Brain pericyte (primary cell): ENCODE data around the gene DIDO1.

Experiments
- DNase-seq: peaks from one replicate; pipeline ENCODE4 v3.0.0-alpha.2; 2012; ENCODE audit warnings: low read depth, low spot score

DIDO1 gene

GRCh38 chr20:62895539-62895938 is 30.8 kb downstream of the DIDO1 start:
- no peak for DNase-seq

DNA sequence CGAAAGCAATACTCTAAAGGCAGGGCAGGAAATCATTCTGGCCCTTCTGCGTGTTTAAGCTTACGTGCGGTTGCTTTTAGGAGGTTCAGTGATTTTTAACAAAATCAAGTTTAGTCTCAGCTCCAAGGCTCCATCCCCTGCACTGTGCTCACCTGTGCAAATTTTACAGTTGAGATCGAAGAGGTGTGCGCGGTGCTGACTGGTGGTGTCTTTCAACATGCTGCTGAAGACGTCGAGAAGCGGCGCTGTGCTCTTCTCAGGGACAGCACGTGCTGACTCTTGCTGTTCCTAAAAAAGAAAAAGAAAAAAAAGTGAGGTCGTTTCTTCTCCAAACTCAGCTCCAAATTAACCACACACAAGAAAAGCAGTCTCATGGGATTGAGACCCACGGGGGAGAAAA is 32.0 kb downstream of the DIDO1 start:
- DNase-seq, result no peak

GRCh38 chr20:62893700-62894099 is 32.6 kb downstream of the DIDO1 start:
- no peak for DNase-seq

DNA sequence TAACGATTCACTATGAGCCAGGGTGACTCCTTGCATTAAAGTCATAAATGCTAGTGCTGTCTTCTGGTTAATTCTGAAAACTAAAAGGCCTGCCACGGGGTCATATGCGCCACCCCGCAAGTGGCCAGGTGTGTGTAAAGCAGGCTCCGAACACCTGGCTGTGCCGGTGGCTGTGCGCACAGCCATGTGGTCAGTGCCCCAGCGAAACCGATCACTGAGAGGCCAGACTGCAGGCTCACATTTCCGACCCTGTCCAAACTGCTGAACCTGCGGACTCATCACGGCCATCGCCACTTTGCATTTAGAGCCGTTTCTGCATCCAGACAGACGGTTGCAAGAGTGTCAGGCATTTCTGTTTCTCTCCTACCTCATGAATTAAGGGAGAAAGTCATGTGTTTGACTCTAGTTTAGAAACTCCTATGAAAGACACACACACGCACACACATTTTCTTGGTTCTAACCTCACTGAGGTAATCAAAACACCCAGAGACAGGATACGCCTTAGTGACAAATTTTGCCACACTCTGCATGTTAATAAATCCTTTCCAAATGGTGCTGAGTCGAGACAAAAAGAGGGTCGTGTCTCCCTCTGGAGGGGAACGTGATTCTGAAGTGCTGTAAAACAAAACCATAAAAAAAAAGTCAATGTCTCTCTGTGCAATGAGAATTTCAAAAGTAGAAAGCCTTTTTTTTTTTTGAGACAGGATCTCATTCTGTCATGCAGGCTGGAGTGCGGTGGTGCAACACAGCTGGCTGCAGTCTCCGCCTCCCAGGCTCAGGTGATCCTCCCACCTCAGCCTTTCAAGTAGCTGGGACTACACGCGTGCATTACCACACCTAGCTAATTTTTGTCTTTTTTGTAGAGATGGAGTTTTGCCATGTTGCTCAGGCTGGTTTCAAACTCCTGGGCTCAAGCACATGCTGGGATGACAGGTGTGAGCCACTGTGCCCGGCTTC is 33.7 kb downstream of the DIDO1 start:
- DNase-seq, result no peak

DNA sequence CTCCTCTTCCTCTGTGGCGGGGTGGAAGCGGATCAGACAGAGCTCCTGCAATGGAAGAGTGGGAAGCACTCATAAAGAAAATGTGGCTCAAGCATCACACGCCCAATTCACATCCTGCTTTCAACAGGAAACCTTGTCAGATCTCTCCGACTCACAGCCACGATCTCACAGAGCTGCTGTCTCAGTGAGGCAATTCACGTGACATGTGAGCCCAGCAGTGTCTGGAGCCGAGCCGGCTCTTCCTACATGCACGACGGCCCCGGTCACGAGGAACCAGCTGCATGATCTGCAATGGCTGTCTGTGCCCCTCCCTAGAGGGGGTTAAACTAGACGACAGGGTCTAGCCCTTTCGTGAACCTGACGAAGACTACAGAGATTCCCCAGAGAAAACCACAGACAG is 35.2 kb downstream of the DIDO1 start:
- DNase-seq, result no peak

DNA sequence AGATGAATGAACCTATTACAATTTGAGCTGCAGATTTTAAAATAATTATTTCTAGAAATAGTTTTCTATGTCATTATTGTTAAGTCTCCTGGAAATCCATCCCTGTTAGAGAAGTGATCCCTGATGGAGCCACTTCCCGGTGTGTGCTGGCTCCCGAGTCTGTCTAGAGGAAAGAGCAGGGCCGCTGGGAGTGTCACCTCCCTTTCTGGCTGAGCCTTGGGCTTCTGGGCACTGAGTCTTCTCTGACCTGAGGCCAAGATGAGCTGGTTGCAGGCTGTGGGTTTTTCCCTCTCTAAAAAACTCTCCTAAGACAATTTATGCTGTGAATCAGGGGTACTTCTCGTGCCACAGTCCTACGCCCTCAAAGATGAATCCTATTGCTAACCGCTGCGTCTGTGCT is 35.9 kb downstream of the DIDO1 start:
- DNase-seq, result no peak

- no peak for DNase-seq
Observed at GRCh38 chr20:62889871-62890270, 36.4 kb downstream of the DIDO1 start.

GRCh38 chr20:62889411-62889810 is 36.9 kb downstream of the DIDO1 start:
- DNase-seq, result no peak

GRCh38 chr20:62888910-62889309 is 37.4 kb downstream of the DIDO1 start:
- no peak for DNase-seq

- peak; percentile 41 for DNase-seq
Observed at GRCh38 chr20:62888406-62888805, 37.9 kb downstream of the DIDO1 start.

DNA sequence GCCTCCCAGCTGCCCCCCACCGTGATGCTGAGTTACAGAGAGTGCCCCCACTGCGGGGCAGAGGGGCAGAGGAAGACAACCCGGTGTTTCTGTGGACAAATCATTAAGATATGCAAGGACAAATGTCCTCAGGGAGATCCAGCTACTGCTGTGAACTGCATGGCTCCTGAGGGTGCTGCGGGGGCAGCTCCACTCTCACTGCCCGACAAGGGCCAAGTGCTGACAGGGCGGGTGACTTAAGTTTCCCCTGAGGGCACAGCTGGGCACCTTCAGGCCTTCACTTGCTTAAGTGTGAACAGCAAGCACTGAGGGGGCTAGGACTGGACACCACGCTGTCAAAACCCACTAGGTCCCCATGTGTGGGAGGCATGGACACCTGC is 38.5 kb downstream of the DIDO1 start:
- DNase-seq, result no peak

- DNase-seq, result peak; percentile 93
Observed at GRCh38 chr20:62887152-62887859, 39.0 kb downstream of the DIDO1 start.

GRCh38 chr20:62886709-62887058 is 39.6 kb downstream of the DIDO1 start:
- DNase-seq, result no peak

DNA sequence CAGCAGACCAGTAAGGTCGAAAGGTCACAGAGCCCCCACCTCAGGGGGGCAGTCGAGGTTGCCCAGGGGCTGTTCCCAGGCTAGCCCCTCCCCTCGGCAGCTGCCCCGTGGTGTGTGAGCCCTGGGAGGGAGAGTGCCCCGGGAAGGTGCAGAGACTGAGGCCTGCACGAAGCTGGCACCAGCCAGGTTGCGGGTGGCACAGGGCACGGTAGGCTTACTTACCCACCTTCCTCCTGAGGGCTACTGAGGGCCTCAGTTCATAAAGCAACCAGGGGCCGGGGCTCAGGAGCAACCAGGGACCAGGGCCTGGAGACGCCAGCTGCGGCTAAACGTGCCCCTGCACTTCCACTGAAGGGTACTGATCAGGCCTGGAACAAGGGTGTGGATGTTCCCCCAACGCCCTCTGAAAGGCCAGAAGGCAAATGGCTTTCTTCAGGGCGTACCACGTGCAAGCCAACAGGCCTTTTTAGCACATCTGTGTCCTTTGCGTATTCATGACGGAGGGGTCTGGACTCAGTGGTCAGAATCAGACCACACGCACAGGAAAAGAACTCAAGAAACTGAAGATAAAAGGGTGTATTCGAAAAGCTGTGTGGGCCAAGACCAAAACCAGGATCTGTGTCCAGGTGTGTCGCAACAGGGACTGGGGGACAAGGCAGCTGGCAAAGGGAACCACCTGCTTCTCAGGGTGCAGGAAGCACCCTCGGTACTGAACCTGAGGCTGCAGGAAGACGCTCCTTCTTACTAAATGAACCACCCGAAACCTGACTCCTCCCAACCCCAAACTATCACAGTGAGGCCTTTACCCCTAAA is 40.2 kb downstream of the DIDO1 start:
- DNase-seq, result no peak

GRCh38 chr20:62885046-62885895 is 41.0 kb downstream of the DIDO1 start:
- no peak for DNase-seq

DNA sequence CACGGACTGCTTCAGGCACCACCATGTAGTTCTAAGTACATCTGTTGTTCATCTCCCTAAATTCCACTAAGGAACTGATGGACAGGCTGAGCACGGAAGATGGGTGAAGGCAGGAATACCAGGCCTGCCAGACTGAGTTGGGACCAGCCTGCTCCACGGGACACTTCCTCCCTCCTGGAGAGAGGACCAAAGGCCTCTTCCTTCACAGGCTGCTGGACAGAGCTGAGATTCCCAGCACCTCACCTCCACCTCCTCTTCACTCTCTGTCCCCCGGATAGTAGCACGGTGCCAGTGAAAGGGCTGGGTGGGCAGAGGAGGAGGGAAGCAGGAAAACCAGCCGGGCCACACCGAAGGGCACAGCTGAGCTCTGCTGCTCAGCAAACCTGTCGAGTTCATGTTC is 41.7 kb downstream of the DIDO1 start:
- DNase-seq, result no peak

DNA sequence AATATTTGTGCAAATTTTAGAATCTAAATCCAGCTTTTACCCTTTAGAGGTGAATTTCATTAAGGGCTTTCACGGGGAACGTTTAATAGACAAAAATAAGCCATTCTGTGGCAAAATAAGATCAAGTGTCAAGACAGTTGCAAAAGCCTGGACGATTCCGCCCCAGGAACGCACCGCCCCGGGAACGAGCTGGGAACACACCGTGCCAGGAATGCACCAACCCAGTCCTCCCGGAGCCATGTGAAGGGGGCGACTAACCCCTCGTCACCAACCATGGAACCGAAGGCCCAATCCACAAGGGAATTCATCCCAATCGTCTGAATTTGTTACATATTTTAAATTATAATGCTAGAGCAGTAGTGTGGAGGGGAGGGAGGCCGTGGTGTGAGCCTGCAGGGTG is 43.9 kb downstream of the DIDO1 start:
- DNase-seq, result no peak

- no peak for DNase-seq
Observed at GRCh38 chr20:62881662-62882395, 44.5 kb downstream of the DIDO1 start.

DNA sequence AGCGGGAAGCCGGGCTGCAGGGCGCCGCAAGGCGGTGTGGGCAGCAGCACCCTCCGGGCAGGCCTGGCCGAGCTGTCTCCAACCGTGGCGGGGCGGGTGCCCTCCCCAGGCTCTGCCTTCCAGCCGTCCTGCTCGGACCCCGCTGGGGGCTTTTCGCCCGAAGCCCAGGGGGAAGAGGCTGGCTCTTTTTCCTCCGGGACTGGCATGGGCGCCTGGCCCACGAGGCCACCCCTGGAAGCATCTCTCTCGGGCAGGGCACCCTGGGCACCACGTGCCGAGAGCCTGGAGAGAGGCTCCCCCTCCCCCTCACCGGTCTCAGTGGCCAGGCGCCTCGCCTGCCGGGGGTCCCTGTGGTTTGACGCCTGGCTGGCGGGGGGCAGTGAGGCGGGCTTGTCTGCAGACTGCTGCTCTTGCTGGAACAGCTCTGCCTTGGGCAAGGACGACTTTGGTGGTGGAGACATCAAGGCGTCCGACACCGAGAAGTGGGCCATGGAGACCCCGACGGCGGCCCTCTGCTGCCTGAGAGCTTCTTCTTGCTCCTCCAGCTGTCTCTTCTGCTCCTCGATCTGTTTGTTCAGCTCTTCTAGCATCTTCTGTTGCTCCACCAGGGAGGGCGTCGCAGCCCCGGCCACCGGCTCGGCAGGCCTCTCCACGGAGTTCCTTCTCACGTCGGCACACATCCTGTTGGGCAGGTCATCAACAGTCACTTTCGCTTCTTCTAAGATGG is 45.2 kb downstream of the DIDO1 start:
- DNase-seq, result no peak
